Glutamatergic neuron (in vitro differentiated cells): Measurements from ENCODE around the gene ZC3H11A. TPM values are rescaled to one million over a fixed set of nuclear protein-coding genes. Genes with fewer than 3 reads are reported as not detected.

ENCODE experiments used
- DNase-seq: peaks from one replicate; pipeline ENCODE4 v3.0.0; 2022
- H3K27ac Mint-ChIP-seq: one replicate; pipeline ENCODE4 v1.8.0; 2020; ENCODE audit warnings: mild to moderate bottlenecking, mixed read lengths, inconsistent platforms; ENCODE audit not compliant: unreplicated experiment
- H3K27me3 Mint-ChIP-seq: one replicate; pipeline ENCODE4 v1.8.0; 2020; ENCODE audit warnings: mild to moderate bottlenecking, moderate library complexity, mixed read lengths, inconsistent platforms; ENCODE audit not compliant: unreplicated experiment
- H3K36me3 Mint-ChIP-seq: one replicate; pipeline ENCODE4 v1.8.0; 2020; ENCODE audit warnings: mild to moderate bottlenecking, mixed read lengths, inconsistent platforms; ENCODE audit not compliant: unreplicated experiment
- H3K4me1 Mint-ChIP-seq: one replicate; pipeline ENCODE4 v1.8.0; 2020; ENCODE audit warnings: mild to moderate bottlenecking, low read depth, mixed read lengths, inconsistent platforms; ENCODE audit not compliant: unreplicated experiment
- H3K4me3 Mint-ChIP-seq: one replicate; pipeline ENCODE4 v1.8.0; 2020; ENCODE audit warnings: mild to moderate bottlenecking, mixed read lengths, inconsistent platforms; ENCODE audit not compliant: unreplicated experiment
- H3K9me3 Mint-ChIP-seq: one replicate; pipeline ENCODE4 v1.8.0; 2020; ENCODE audit warnings: mild to moderate bottlenecking, moderate library complexity, mixed read lengths, inconsistent platforms; ENCODE audit not compliant: unreplicated experiment
- total RNA-seq: library from RNA; stranded (reverse); fragmentation: NEBNext Ultra II Directional; extraction: Animal tissue kit (Norgen Biotek cat#: 25700); gene quantifications from one replicate; pipeline ENCODE4 v1.2.1, GENCODE V29; 2021; ENCODE audit not compliant: unreplicated experiment
- TF ChIP-seq, protein P1 (sequence below): fragments of 200-600 bp; sonication (generic); IDR thresholded peaks from one replicate; pipeline ENCODE4 v1.5.0; 2021; ENCODE audit not compliant: partially characterized antibody, unreplicated experiment

Gene ZC3H11A
- total RNA-seq, 1 donor from 2014 or later, result 63.4 TPM

DNA sequence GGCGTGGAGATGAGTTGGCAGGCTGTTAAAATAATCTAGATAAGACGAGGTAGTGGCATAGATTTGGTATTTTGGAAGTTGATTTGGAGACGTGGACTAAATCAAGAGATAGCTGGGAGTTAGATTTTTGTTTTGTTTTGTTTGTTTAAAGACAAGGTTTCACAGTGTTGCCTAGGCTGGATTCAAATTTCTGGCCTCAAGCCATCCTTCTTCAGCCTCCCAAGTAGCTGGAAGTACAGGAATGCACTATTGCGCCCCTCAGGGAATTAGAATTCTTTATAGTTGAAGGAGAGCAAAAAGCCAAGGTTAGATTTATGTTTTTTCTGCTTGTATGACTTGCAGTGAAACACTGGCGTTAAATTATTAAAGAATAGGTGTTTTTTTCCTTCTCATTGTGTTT lies 43.7 kb downstream of the ZC3H11A start:
- TF ChIP-seq, protein P1, sequence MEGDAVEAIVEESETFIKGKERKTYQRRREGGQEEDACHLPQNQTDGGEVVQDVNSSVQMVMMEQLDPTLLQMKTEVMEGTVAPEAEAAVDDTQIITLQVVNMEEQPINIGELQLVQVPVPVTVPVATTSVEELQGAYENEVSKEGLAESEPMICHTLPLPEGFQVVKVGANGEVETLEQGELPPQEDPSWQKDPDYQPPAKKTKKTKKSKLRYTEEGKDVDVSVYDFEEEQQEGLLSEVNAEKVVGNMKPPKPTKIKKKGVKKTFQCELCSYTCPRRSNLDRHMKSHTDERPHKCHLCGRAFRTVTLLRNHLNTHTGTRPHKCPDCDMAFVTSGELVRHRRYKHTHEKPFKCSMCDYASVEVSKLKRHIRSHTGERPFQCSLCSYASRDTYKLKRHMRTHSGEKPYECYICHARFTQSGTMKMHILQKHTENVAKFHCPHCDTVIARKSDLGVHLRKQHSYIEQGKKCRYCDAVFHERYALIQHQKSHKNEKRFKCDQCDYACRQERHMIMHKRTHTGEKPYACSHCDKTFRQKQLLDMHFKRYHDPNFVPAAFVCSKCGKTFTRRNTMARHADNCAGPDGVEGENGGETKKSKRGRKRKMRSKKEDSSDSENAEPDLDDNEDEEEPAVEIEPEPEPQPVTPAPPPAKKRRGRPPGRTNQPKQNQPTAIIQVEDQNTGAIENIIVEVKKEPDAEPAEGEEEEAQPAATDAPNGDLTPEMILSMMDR, result no peak
- peaks cover 4% of the 10 kb centered on the region for H3K9me3 Mint-ChIP-seq
- H3K27me3 Mint-ChIP-seq, result no peaks in the 10 kb centered on the region
- H3K4me1 Mint-ChIP-seq, result no peaks in the 10 kb centered on the region
- DNase-seq, result no peak
- peaks cover 7% of the 10 kb centered on the region for H3K36me3 Mint-ChIP-seq
- no peak overlapping the region for H3K4me3 Mint-ChIP-seq
- H3K27ac Mint-ChIP-seq, result no peak overlapping the region

DNA sequence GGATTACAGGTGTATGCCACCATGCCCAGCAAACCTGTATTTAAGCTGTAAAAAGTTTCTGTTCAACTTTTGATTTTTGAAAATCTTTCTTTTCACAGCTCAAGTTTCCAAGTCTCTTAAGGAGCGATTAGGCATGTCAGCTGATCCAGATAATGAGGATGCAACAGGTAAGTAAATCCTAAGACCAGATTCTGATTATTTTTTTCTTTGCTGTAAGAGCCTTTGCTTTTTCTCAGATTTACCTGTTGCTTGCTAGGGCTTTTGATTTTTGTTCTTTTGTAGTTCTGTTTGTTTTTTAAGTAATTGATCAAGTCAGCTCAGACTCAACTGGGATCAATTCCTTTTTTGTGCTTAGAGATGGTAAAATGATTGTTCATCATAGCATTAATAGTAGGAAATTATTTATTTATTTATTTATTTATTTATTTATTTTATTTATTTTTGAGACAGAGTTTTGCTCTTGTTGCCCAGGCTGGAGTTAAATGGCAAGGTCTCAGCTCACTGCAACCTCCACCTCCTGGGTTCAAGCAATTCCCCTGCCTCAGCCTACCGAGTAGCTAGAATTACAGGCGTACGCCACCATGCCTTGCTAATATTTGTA lies 44.9 kb downstream of the ZC3H11A start:
- peaks cover 7% of the 10 kb centered on the region for H3K36me3 Mint-ChIP-seq
- TF ChIP-seq, protein P1, result no peak
- no peaks in the 10 kb centered on the region for H3K4me1 Mint-ChIP-seq
- H3K9me3 Mint-ChIP-seq, result peaks cover 4% of the 10 kb centered on the region
- H3K27me3 Mint-ChIP-seq, result no peaks in the 10 kb centered on the region
- no peak overlapping the region for H3K27ac Mint-ChIP-seq
- DNase-seq, result no peak
- no peak overlapping the region for H3K4me3 Mint-ChIP-seq

DNA sequence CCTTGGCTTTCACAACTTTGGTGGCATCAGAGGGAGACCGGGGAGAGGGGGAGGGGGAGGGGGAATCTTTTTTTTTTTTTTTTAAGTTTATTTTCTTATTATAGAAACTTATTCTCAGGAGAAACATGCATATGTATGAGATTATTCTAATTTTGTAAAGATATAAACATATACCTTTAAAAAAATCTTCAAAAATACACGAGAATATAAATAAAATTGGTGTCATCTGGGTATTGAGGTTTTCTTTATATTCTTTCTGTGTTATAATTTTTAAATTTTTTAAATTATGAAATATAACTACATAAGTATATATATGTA lies 47.1 kb downstream of the ZC3H11A start:
- Mint-ChIP-seq H3K9me3 (peaks cover 4% of the 10 kb centered on the region), H3K36me3 (peaks cover 7% of the 10 kb centered on the region), H3K4me1 (no peaks in the 10 kb centered on the region), H3K27me3 (peaks cover 2% of the 10 kb centered on the region), H3K27ac (no peak overlapping the region), H3K4me3 (no peak overlapping the region)
- DNase-seq, result no peak
- TF ChIP-seq, protein P1, result no peak

DNA sequence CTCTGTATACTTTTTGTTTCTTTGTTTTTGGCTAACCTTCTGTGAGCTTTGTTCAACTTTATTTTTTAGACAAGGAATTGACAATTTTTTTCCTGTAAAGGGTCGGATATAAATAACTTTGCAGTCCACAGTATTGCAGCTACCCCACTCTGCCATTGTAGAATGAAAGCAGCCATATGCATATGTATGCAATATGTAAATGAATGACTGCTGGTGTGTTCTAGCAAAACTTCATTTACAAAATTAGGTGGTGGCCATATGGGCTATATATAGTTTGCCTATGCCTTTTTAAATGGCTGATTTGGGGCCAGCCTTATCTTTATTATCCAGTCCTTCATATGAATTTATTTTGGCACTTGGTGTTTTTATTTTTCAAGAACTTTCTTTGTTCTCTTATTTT lies 48.0 kb downstream of the ZC3H11A start:
- Mint-ChIP-seq H3K4me1 (no peaks in the 10 kb centered on the region), H3K27ac (no peak overlapping the region), H3K36me3 (peaks cover 7% of the 10 kb centered on the region), H3K27me3 (peaks cover 2% of the 10 kb centered on the region), H3K4me3 (no peak overlapping the region), H3K9me3 (peaks cover 4% of the 10 kb centered on the region)
- DNase-seq, result no peak
- TF ChIP-seq, protein P1, result no peak

Other genes starting within 250 kb of the ZC3H11A start
- gene ATP2B4, start 168.8 kb upstream of the ZC3H11A start, total RNA-seq, result 17.4 TPM
- gene LAX1, start 30.4 kb upstream of the ZC3H11A start, total RNA-seq, result not detected
- gene ZBED6, start within 50 bp of the ZC3H11A start, total RNA-seq, result 23.3 TPM
- 109 TPM for gene SNRPE, start 66.0 kb downstream of the ZC3H11A start, total RNA-seq